ENCODE measurements around the gene TTC4. TPM values are rescaled to one million over a fixed set of nuclear protein-coding genes. Genes with fewer than 3 reads are reported as not detected.
"Not testable (repeated sequence)": the region's sequence is repeated elsewhere in the genome, so short reads cannot be mapped to it uniquely, and the experiment has no call there.

TTC4 gene
- total and polyA plus RNA-seq, 2 donors from 2014 or later = 18.0 to 21.5 TPM

GRCh38 chr1:54768093-54768492 lies 52.4 kb downstream of the TTC4 start:
- H3K27ac ChIP-seq (ENCODE audit: low read depth in 2 of 2, low read length in 2 of 2) = peak overlapping the region in 1 of 2 donors; percentile 14
- no peaks in the 10 kb centered on the region for H3K27me3 ChIP-seq (ENCODE audit: control insufficient read depth, insufficient read depth, low read length)
- FAIRE-seq (no peak), DNase-seq (peak in 2 of 5 donors; percentile 37 to 38)
- H3K4me3 ChIP-seq (ENCODE audit: low read length in 3 of 3) = no peak overlapping the region
- no peaks in the 10 kb centered on the region for H3K9me3 ChIP-seq (ENCODE audit: control insufficient read depth in 2 of 3, insufficient read depth in 1 of 3, low read length in 3 of 3)
- intact Hi-C loops (cut with DNase I) = no loop called here
- H3K36me3 ChIP-seq (ENCODE audit: control insufficient read depth in 2 of 3, insufficient read depth in 3 of 3, low read length in 3 of 3) = no peaks in the 10 kb centered on the region
- peaks cover 0 to 7% (median 3%) of the 10 kb centered on the region in 3 donors for H3K4me1 ChIP-seq (ENCODE audit: control insufficient read depth in 2 of 3, insufficient read depth in 2 of 3, low read depth in 1 of 3, low read length in 3 of 3)
- no peak overlapping the region for H3K9ac ChIP-seq (ENCODE audit: low read length in 3 of 3)
- TF ChIP-seq, protein P1, sequence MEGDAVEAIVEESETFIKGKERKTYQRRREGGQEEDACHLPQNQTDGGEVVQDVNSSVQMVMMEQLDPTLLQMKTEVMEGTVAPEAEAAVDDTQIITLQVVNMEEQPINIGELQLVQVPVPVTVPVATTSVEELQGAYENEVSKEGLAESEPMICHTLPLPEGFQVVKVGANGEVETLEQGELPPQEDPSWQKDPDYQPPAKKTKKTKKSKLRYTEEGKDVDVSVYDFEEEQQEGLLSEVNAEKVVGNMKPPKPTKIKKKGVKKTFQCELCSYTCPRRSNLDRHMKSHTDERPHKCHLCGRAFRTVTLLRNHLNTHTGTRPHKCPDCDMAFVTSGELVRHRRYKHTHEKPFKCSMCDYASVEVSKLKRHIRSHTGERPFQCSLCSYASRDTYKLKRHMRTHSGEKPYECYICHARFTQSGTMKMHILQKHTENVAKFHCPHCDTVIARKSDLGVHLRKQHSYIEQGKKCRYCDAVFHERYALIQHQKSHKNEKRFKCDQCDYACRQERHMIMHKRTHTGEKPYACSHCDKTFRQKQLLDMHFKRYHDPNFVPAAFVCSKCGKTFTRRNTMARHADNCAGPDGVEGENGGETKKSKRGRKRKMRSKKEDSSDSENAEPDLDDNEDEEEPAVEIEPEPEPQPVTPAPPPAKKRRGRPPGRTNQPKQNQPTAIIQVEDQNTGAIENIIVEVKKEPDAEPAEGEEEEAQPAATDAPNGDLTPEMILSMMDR (IDR thresholded peaks at IDR 0.05; ENCODE audit: borderline replicate concordance, extremely low read depth, insufficient read depth) = peak; percentile 30

GRCh38 chr1:54772951-54773350 lies 57.3 kb downstream of the TTC4 start:
- intact Hi-C loops (cut with DNase I) = no loop called here
- no peaks in the 10 kb centered on the region for H3K36me3 ChIP-seq (ENCODE audit: control insufficient read depth in 2 of 3, insufficient read depth in 3 of 3, low read length in 3 of 3)
- no peak overlapping the region for H3K9ac ChIP-seq (ENCODE audit: low read length in 3 of 3)
- DNase-seq (no peak), FAIRE-seq (no peak)
- H3K27ac ChIP-seq (ENCODE audit: low read depth in 2 of 2, low read length in 2 of 2) = no peak overlapping the region
- H3K9me3 ChIP-seq (ENCODE audit: control insufficient read depth in 2 of 3, insufficient read depth in 1 of 3, low read length in 3 of 3) = no peaks in the 10 kb centered on the region
- no peak overlapping the region for H3K4me3 ChIP-seq (ENCODE audit: low read length in 3 of 3)
- H3K27me3 ChIP-seq (ENCODE audit: control insufficient read depth, insufficient read depth, low read length) = no peaks in the 10 kb centered on the region
- TF ChIP-seq, protein P1 (IDR thresholded peaks at IDR 0.05; ENCODE audit: borderline replicate concordance, extremely low read depth, insufficient read depth) = no peak
- H3K4me1 ChIP-seq (ENCODE audit: control insufficient read depth in 2 of 3, insufficient read depth in 2 of 3, low read depth in 1 of 3, low read length in 3 of 3) = no peaks in the 10 kb centered on the region

DNA sequence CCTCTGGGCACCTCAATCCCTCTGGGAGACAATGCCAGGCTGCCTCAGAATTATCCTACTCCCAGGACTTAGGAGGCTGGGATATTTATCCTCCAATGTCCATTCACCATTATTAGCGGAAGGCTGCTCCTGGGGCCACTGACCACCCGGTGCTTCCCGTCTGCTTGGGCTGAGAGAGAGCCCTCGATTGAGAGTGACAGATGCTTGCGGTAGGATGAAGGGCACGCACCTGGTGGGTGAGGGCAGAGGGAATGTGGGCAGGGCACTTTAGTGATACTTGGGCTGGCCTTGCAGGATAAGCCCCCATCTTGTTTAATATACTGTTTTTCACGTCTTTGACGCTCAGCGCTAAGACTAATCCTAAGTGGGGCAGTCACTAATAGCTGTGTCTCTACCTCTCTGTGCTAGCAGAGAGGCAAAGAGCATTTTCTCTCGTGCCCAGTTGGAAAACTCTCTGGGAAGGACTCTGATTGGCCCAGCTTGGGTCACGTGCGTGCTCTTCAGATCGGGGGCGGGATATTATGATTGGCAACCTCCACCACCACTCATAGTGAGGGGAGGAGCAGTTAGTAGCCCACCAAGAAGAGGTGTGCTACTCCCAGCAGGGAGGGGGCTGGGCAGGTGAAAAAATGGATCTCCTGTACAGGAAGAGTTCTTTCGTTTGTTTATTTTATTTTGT lies 59.3 kb downstream of the TTC4 start:
- Histone ChIP-seq H3K4me3 (ENCODE audit: low read length in 3 of 3) (no peak overlapping the region), H3K27me3 (ENCODE audit: control insufficient read depth, insufficient read depth, low read length) (no peaks in the 10 kb centered on the region), H3K4me1 (ENCODE audit: control insufficient read depth in 2 of 3, insufficient read depth in 2 of 3, low read depth in 1 of 3, low read length in 3 of 3) (no peaks in the 10 kb centered on the region), H3K9me3 (ENCODE audit: control insufficient read depth in 2 of 3, insufficient read depth in 1 of 3, low read length in 3 of 3) (no peaks in the 10 kb centered on the region), H3K9ac (ENCODE audit: low read length in 3 of 3) (no peak overlapping the region), H3K36me3 (ENCODE audit: control insufficient read depth in 2 of 3, insufficient read depth in 3 of 3, low read length in 3 of 3) (no peaks in the 10 kb centered on the region), H3K27ac (ENCODE audit: low read depth in 2 of 2, low read length in 2 of 2) (no peak overlapping the region)
- DNase-seq = peak in 3 of 5 donors; percentile 40 to 59 (median 45)
- intact Hi-C loops (cut with DNase I) = no loop called here
- no peak for FAIRE-seq
- TF ChIP-seq, protein P1 (IDR thresholded peaks at IDR 0.05; ENCODE audit: borderline replicate concordance, extremely low read depth, insufficient read depth) = no peak

- peak in 1 of 5 donors; percentile 63 for DNase-seq
- H3K9ac ChIP-seq (ENCODE audit: low read length in 3 of 3); FAIRE-seq; H3K27me3 ChIP-seq (ENCODE audit: control insufficient read depth, insufficient read depth, low read length); intact Hi-C loops (cut with DNase I); H3K36me3 ChIP-seq (ENCODE audit: control insufficient read depth in 2 of 3, insufficient read depth in 3 of 3, low read length in 3 of 3); H3K27ac ChIP-seq (ENCODE audit: low read depth in 2 of 2, low read length in 2 of 2); H3K9me3 ChIP-seq (ENCODE audit: control insufficient read depth in 2 of 3, insufficient read depth in 1 of 3, low read length in 3 of 3); H3K4me3 ChIP-seq (ENCODE audit: low read length in 3 of 3); H3K4me1 ChIP-seq (ENCODE audit: control insufficient read depth in 2 of 3, insufficient read depth in 2 of 3, low read depth in 1 of 3, low read length in 3 of 3): not testable (repeated sequence)
These were observed 60.4 kb downstream of the TTC4 start for GRCh38 chr1:54775828-54776721.
